ENCODE data around the gene HSPB7.
"Not testable (repeated sequence)": the region's sequence is repeated elsewhere in the genome, so short reads cannot be mapped to it uniquely, and the experiment has no call there.

Gene HSPB7

DNA sequence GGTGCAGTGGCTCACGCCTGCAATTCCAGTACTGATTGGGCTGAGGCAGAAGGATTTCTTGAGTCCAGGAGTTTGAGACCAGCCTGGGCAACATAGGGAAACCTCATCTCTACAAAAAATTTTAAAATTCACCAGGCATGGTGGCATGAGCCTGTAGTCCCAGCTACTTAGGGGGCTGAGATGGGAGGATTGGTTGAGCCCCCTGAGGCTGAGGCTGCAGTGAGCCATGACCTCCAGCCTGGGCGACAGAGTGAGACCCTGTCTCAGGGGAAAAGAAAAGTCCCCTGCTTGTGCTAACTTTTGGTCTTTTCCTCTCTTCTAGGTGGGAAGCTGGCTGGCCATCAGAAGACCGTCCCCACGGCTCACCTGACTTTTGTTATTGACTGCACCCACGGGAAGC, 12.2 kb downstream of the HSPB7 start:
- DNase-seq, result no peak

DNA sequence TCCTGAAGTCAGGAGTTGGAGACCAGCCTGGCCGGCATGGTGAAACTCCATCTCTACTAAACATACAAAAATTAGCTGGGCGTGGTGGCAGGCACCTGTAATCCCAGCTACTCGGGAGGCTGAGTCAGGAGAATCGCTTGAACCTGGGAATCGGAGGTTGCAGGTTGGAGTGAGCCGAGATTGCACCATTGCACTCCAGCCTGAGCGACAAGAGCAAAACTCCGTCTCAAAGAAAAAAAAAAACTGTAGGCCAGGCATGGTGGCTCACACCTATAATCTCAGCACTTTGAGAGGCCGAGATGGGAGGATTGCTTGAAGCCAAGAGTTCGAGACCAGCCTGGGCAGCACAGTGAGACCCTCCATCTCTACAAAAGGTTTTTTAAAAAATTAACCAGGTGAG, 16.6 kb downstream of the HSPB7 start:
- not testable (repeated sequence) for DNase-seq

GRCh38 chr1:15998929-15999328, 18.9 kb downstream of the HSPB7 start:
- DNase-seq, result no peak

DNA sequence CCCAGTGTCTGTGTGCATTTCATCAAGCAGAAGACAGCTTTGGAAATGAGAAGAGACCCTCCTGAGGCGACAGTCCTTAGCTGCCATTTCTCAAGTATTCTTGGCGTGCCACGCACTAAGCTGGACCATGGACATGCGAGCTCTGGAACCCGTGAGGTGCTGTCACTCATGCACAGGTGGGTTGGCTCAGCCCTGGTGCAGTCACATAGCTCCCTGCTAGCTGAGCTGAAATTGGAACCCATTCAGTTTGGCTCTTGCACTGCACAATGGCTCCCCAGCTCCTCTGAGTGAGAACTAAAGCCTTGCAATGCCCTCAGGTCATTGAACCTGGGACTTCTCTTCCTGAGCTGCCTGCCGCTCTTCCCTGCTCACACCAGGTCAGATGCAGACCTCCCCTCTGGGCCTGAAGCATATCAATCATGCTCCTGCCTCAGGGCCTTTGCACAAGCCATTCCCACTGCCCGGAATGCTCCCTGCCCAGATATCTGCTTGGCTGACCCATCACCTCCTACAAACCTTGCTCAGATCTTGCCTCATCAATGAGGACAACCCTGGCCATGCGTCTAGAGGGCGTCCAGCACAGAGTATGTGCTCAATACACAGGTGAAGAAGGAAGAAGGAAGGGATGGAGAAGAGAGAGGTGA, 20.1 kb downstream of the HSPB7 start:
- no peak for DNase-seq

- no peak for DNase-seq
Measured at GRCh38 chr1:15997076-15997585, 20.7 kb downstream of the HSPB7 start.

- peak; percentile 58 to 66 for DNase-seq
Measured at GRCh38 chr1:15994590-15995351, 23.1 kb downstream of the HSPB7 start.

GRCh38 chr1:15994081-15994480, 23.8 kb downstream of the HSPB7 start:
- no peak for DNase-seq

DNA sequence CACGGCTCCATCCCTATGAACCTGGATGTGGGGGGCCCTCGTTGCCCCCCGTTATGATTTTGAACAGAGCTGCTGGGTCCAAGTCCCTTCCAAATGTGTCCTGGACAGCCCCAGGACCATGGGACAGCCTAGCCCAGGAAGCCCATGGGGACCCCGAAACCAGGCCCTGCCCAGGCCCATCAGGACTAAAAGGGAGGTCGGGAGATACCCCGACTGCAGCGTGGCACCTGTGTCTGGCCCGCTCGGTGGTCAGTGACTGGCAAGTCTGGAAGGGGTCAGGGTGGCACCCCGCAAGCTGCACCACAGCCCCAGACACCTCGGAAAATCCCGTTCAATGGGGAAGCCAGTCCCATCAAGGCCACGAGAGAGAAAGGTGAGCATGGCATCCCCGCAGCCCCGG, 24.2 kb downstream of the HSPB7 start:
- no peak for DNase-seq

- DNase-seq, result no peak
Measured at GRCh38 chr1:15992582-15993500, 25.0 kb downstream of the HSPB7 start.

DNA sequence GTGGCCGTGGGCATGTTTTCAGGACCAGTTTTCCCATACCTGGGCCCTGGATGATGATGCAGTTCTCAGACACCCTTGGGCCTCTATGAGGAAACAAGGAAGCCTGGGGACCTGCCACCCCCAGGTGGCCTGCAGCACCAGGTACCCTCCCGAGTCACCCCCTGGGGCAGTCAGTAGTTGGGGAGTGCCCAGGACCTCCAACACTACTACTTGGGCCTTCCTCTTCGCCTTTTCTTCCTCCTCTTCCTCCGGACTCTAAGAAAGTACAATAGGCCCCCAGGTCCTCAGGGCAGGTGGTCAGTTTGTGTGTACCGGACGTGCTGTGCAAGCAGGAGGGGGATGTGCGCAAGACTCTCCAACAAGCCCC, 25.7 kb downstream of the HSPB7 start:
- no peak for DNase-seq

GRCh38 chr1:15991427-15992186, 26.2 kb downstream of the HSPB7 start:
- DNase-seq, result no peak

GRCh38 chr1:15989776-15990175, 28.1 kb downstream of the HSPB7 start:
- no peak for DNase-seq

- no peak for DNase-seq
Measured at GRCh38 chr1:15988856-15989736, 28.7 kb downstream of the HSPB7 start.

- DNase-seq, result no peak
Measured at GRCh38 chr1:15985611-15986297, 32.1 kb downstream of the HSPB7 start.

- DNase-seq, result no peak
Measured at GRCh38 chr1:15983275-15983674, 34.6 kb downstream of the HSPB7 start.

DNA sequence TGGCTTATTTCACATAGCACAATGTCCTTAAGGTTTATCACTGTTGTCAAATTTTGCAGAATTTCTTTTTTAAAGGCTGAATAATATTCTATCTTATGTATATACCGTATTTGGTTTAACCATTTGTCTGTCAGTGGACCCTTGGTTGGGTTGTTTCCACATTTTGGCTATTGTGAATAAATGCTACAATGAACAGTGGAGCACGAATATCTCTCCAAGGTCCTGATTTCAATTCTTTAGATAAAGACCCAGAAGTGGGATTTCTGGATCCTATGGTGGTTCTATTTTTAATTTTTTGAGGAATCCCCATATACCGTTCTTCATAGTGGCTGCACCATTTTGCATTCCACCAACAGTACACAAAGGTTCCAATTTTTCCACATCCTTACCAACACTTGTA, 36.2 kb downstream of the HSPB7 start:
- no peak for DNase-seq

DNA sequence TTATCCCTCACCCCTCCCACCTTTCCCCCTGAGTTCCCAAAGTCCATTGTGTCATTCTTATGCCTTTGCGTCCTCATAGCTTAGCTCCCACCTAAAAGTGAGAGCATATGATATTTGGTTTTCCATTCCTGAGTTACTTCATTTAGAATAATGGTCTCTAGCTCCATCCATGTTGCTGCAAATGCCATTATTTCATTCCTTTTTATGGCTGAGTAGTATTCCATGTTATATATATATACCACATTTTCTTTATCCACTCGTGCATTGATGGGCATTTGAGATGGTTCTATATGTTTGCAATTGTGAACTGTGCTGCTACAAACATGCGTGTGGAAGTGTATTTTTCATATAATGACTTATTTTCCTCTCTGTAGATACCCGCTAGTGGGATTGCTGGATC, 39.9 kb downstream of the HSPB7 start:
- not testable (repeated sequence) for DNase-seq

DNA sequence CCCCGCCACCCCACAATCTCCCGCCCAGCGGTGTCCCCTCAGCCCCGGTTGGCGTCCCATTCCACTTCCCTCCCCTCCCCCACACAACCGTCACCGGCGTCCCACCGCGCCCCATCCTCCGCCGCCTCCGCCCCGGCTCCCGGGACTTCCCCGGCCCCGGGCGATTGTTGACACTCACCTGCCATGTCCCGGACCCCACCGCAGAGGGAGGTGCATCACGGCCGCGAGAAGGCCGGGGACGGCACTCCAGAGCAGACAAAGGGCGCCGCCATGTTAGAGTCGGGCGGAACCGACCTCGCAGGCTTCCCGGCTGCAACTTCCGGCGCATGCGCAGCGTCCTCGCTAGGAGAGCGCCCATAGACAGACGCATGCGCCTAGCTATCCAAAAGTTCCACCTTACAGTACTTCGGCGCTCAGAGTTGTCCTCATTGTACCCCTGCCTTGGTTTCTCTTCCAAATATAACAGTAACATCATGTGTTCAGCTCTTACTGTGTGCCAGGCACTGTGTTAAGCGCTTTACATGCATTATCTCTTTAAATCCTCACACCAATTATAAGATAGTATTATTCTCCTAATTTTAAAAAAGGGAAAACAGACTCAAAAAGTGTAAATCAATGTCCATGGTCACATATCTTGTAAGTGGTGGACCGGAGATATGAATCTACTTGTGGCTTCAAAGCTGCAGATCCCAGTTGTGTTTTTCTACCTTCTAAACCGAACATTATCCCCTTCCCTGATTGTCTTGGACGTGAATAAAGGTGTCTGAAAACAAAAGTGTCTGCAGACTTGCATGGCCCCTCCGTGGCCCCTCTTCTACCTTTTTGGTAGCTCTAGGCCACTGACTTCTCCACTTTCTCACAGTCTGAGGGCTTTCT, 41.8 kb downstream of the HSPB7 start, which contains the start of gene ZBTB17:
Gene ZBTB17, minus strand, starts transcription at position 297 of the 876 bp plus-strand sequence. CDS start 27,606 bp downstream, outside the sequence.
- DNase-seq, result peak; percentile 96 to 97

GRCh38 chr1:15975358-15975804, 42.5 kb downstream of the HSPB7 start:
- peak; percentile 79 to 81 for DNase-seq

GRCh38 chr1:15974855-15975254, 43.0 kb downstream of the HSPB7 start:
- DNase-seq, result peak; percentile 30 to 49
